H9 (cell line): ENCODE results near the gene SNTG2. TPM values are rescaled to one million over a fixed set of nuclear protein-coding genes. Genes with fewer than 3 reads are reported as not detected.

Experiments
- DNase-seq: peaks from one replicate; pipeline ENCODE4 v3.0.0-alpha.2; 2017
- H2AFZ ChIP-seq: one replicate; pipeline ENCODE4 v1.6.1; 2013; ENCODE audit warnings: mild to moderate bottlenecking, low read length, control low read depth, moderate library complexity
- H2AK5ac ChIP-seq: 2 replicates; pipeline ENCODE4 v1.6.1; 2013; ENCODE audit warnings: low read length, control low read depth, mixed read lengths; ENCODE audit not compliant: insufficient read length
- H2BK120ac ChIP-seq: one replicate; pipeline ENCODE4 v1.6.1; 2013; ENCODE audit warnings: low read depth, mild to moderate bottlenecking, low read length, control low read depth, inconsistent platforms; ENCODE audit not compliant: poor library complexity, severe bottlenecking
- H2BK12ac ChIP-seq: 2 replicates; pipeline ENCODE4 v1.6.1; 2013; ENCODE audit warnings: low read length, control low read depth, mixed read lengths, low read depth; ENCODE audit not compliant: insufficient read length
- H2BK15ac ChIP-seq: 2 replicates; pipeline ENCODE4 v1.6.1; 2013; ENCODE audit warnings: low read depth, low read length, control low read depth
- H2BK20ac ChIP-seq: one replicate; pipeline ENCODE4 v1.6.1; 2013; ENCODE audit warnings: low read depth, mild to moderate bottlenecking, low read length, control low read depth, inconsistent platforms; ENCODE audit not compliant: poor library complexity, severe bottlenecking
- H2BK5ac ChIP-seq: 2 replicates; pipeline ENCODE4 v1.6.1; 2013; ENCODE audit warnings: low read length, control low read depth, mixed read lengths; ENCODE audit not compliant: insufficient read length
- H3K14ac ChIP-seq: 2 replicates; pipeline ENCODE4 v1.6.1; 2013; ENCODE audit warnings: low read length, control low read depth; ENCODE audit not compliant: insufficient read depth
- H3K18ac ChIP-seq: 2 replicates; pipeline ENCODE4 v1.6.1; 2013; ENCODE audit warnings: low read depth, mild to moderate bottlenecking, mixed read lengths, low read length, control low read depth; ENCODE audit not compliant: insufficient read length
- H3K23ac ChIP-seq: 2 replicates; pipeline ENCODE4 v1.6.1; 2013; ENCODE audit warnings: low read length, control low read depth, mixed read lengths, low read depth; ENCODE audit not compliant: insufficient read length
- H3K23me2 ChIP-seq: 2 replicates; pipeline ENCODE4 v1.6.1; 2013; ENCODE audit warnings: low read depth, mild to moderate bottlenecking, mixed read lengths, low read length, control low read depth; ENCODE audit not compliant: insufficient read length, poor library complexity, severe bottlenecking
- H3K27ac ChIP-seq: 2 replicates; pipeline ENCODE4 v1.5.1; 2013; ENCODE audit warnings: low read length, control low read depth, mixed read lengths, low read depth; ENCODE audit not compliant: insufficient read length
- H3K27me3 ChIP-seq: 2 replicates; pipeline ENCODE4 v1.6.1; 2013; ENCODE audit warnings: low read length, control low read depth, inconsistent platforms; ENCODE audit not compliant: insufficient read depth
- H3K4ac ChIP-seq: 2 replicates; pipeline ENCODE4 v1.6.1; 2013; ENCODE audit warnings: low read depth, mild to moderate bottlenecking, control low read depth, inconsistent platforms, low read length, moderate library complexity
- H3K4me1 ChIP-seq: 2 replicates; pipeline ENCODE4 v1.6.1; 2013; ENCODE audit warnings: low read length, control low read depth, inconsistent platforms; ENCODE audit not compliant: insufficient read depth
- H3K4me2 ChIP-seq: 2 replicates; pipeline ENCODE4 v1.6.1; 2013; ENCODE audit warnings: low read length, control low read depth, mixed read lengths; ENCODE audit not compliant: insufficient read length, insufficient read depth
- H3K56ac ChIP-seq: 2 replicates; pipeline ENCODE4 v1.6.1; 2013; ENCODE audit warnings: low read depth, mild to moderate bottlenecking, mixed read lengths, low read length, control low read depth; ENCODE audit not compliant: insufficient read length
- H3K79me1 ChIP-seq: 2 replicates; pipeline ENCODE4 v1.6.1; 2013; ENCODE audit warnings: low read depth, mild to moderate bottlenecking, moderate library complexity, low read length, control low read depth, inconsistent platforms; ENCODE audit not compliant: insufficient read depth, poor library complexity, severe bottlenecking
- H3K79me2 ChIP-seq: 2 replicates; pipeline ENCODE4 v1.6.1; 2013; ENCODE audit warnings: low read length, control low read depth, inconsistent platforms; ENCODE audit not compliant: insufficient read depth
- H3K9ac ChIP-seq: 2 replicates; pipeline ENCODE4 v1.6.1; 2013; ENCODE audit warnings: low read length, control low read depth, mixed read lengths; ENCODE audit not compliant: insufficient read length; ENCODE audit errors: extremely low read depth
- H3K9me3 ChIP-seq: one replicate; pipeline ENCODE4 v1.6.1; 2013; ENCODE audit warnings: low read depth, low read length, inconsistent platforms; ENCODE audit not compliant: control insufficient read depth
- H3T11ph ChIP-seq: one replicate; pipeline ENCODE4 v1.6.1; 2013; ENCODE audit warnings: mild to moderate bottlenecking, low read length, control low read depth, inconsistent platforms
- H4K20me1 ChIP-seq: one replicate; pipeline ENCODE4 v1.6.1; 2013; ENCODE audit not compliant: control insufficient read depth, insufficient read length, insufficient read depth
- H4K5ac ChIP-seq: 2 replicates; pipeline ENCODE4 v1.6.1; 2013; ENCODE audit warnings: low read depth, mild to moderate bottlenecking, mixed read lengths, low read length, control low read depth; ENCODE audit not compliant: insufficient read length
- H4K8ac ChIP-seq: replicated peaks from 2 replicates; pipeline ENCODE4 v1.6.1; 2013; ENCODE audit warnings: low read length, control low read depth, mixed read lengths, low read depth; ENCODE audit not compliant: insufficient read length
- H4K91ac ChIP-seq: 2 replicates; pipeline ENCODE4 v1.6.1; 2013; ENCODE audit warnings: low read depth, mild to moderate bottlenecking, moderate library complexity, mixed read lengths, low read length, control low read depth; ENCODE audit not compliant: insufficient read length
- H3K27ac Mint-ChIP-seq, 3 experiments: 2 replicates in 2 of 3; 3 replicates in 1 of 3; pipeline ENCODE4 v1.8.0; 2020 to 2021; ENCODE audit warnings: mixed read lengths in 3 of 3, mild to moderate bottlenecking in 1 of 3, moderate library complexity in 1 of 3
- H3K27me3 Mint-ChIP-seq: 2 replicates; pipeline ENCODE4 v1.8.0; 2021; ENCODE audit warnings: low read depth, mild to moderate bottlenecking, moderate library complexity, mixed read lengths
- H3K36me3 Mint-ChIP-seq, 3 experiments: 2 replicates in 2 of 3; 3 replicates in 1 of 3; pipeline ENCODE4 v1.8.0; 2020 to 2021; ENCODE audit warnings: low read depth in 3 of 3, mixed read lengths in 3 of 3; ENCODE audit not compliant: insufficient read depth in 1 of 3
- H3K4me1 Mint-ChIP-seq, 2 experiments: 2 replicates each; pipeline ENCODE4 v1.8.0; 2020; ENCODE audit warnings: mixed read lengths in 2 of 2
- H3K4me3 Mint-ChIP-seq, 2 experiments: 2 replicates in 1 of 2; 3 replicates in 1 of 2; pipeline ENCODE4 v1.8.0; 2020 to 2021; ENCODE audit warnings: mild to moderate bottlenecking in 2 of 2, mixed read lengths in 2 of 2, moderate library complexity in 1 of 2
- H3K9me3 Mint-ChIP-seq, 2 experiments: 2 replicates in 1 of 2; 3 replicates in 1 of 2; pipeline ENCODE4 v1.8.0; 2020; ENCODE audit warnings: mild to moderate bottlenecking in 2 of 2, mixed read lengths in 2 of 2, moderate library complexity in 1 of 2
- CTCF ChIP-seq: fragments of 200-600 bp; sonication (generic); conservative IDR thresholded peaks from 3 replicates; pipeline ENCODE4 v1.8.0; 2021; ENCODE audit warnings: antibody characterized with exemption, mild to moderate bottlenecking
- WGBS: extraction: QIAGEN DNeasy Blood & Tissue Kit; methylation state at CpG from one replicate; pipeline ENCODE4 v1.1.7; 2013; ENCODE audit warnings: missing lambda C conversion rate, low lambda C conversion rate, mixed read lengths; ENCODE audit not compliant: insufficient read length; ENCODE audit errors: extremely low coverage; 5-methylcytosine and 5-hydroxymethylcytosine counted together
- total RNA-seq: library from RNA; stranded (reverse); gene quantifications from 2 replicates; pipeline ENCODE4 v1.2.1, GENCODE V29; 2021

Gene SNTG2
- total RNA-seq, 1 experiment from 2014 or later, result 13.2 TPM

GRCh38 chr2:979069-979928 lies 28.6 kb downstream of the SNTG2 start:
- H3K56ac ChIP-seq, result no peak overlapping the region
- H2AFZ ChIP-seq, result no peak overlapping the region
- H4K5ac ChIP-seq, result no peak overlapping the region
- Mint-ChIP-seq H3K27ac (peak overlapping the region; percentile 19 to 88 (median 28); a peak in 3 of 7 replicates), H3K4me1 (peaks cover 15 to 25% of the 10 kb centered on the region in 2 experiments), H3K9me3 (no peaks in the 10 kb centered on the region; a peak in 1 of 5 replicates), H3K4me3 (no peak overlapping the region), H3K36me3 (peaks cover 6 to 30% (median 28%) of the 10 kb centered on the region in 3 experiments; a peak in 6 of 7 replicates), H3K27me3 (no peaks in the 10 kb centered on the region; the same call in 1 of the 2 replicates)
- no peak overlapping the region for H2BK15ac ChIP-seq
- no peak overlapping the region for H3K23ac ChIP-seq
- no peak overlapping the region for H3K27ac ChIP-seq
- H3K4me2 ChIP-seq, result no peak overlapping the region
- H3K79me1 ChIP-seq, result no peaks in the 10 kb centered on the region
- no peak overlapping the region for H2BK5ac ChIP-seq
- no peak overlapping the region for H3K9ac ChIP-seq
- peaks cover 4% of the 10 kb centered on the region; the same call in 1 of the 2 replicates for H3K79me2 ChIP-seq
- H2BK120ac ChIP-seq, result no peak overlapping the region
- H4K8ac ChIP-seq, result no peak overlapping the region
- no peaks in the 10 kb centered on the region for H3K9me3 ChIP-seq
- H3K14ac ChIP-seq, result no peak overlapping the region
- no peak overlapping the region for H4K91ac ChIP-seq
- no peak overlapping the region for H3K18ac ChIP-seq
- H4K20me1 ChIP-seq, result no peaks in the 10 kb centered on the region
- H3K4me1 ChIP-seq, result peaks cover 3% of the 10 kb centered on the region; the same call in 1 of the 2 replicates
- WGBS, result no CpG with 5 or more reads among the region's 8 CpGs
- H3K4ac ChIP-seq, result no peak overlapping the region
- no peak overlapping the region for H2AK5ac ChIP-seq
- DNase-seq, result no peak
- no peak overlapping the region for H3T11ph ChIP-seq
- H3K23me2 ChIP-seq, result no peaks in the 10 kb centered on the region
- no peak overlapping the region for H2BK12ac ChIP-seq
- no peak overlapping the region for H2BK20ac ChIP-seq
- no peaks in the 10 kb centered on the region for H3K27me3 ChIP-seq
- TF ChIP-seq CTCF, result no peak
